HG03064 (cell line): ENCODE data around the gene DGKZ.

ENCODE experiments used
- ATAC-seq: cut with Tn5 transposase; IDR thresholded peaks from one replicate; pipeline ENCODE4 v1.9.1; 2021; ENCODE audit warnings: low read depth; ENCODE audit not compliant: unreplicated experiment

DGKZ gene

GRCh38 chr11:46426233-46426991, 79.1 kb downstream of the DGKZ start:
- ATAC-seq = no peak

GRCh38 chr11:46427364-46427763, 80.1 kb downstream of the DGKZ start:
- ATAC-seq = no peak

- no peak for ATAC-seq
These were observed 82.5 kb downstream of the DGKZ start for GRCh38 chr11:46429717-46430116.
